ENCODE results near the gene THBS1. TPM values are rescaled to one million over a fixed set of nuclear protein-coding genes. Genes with fewer than 3 reads are reported as not detected.

THBS1 gene
- total and polyA plus RNA-seq, 2 donors from 2014 or later = 26.4 to 377 TPM

DNA sequence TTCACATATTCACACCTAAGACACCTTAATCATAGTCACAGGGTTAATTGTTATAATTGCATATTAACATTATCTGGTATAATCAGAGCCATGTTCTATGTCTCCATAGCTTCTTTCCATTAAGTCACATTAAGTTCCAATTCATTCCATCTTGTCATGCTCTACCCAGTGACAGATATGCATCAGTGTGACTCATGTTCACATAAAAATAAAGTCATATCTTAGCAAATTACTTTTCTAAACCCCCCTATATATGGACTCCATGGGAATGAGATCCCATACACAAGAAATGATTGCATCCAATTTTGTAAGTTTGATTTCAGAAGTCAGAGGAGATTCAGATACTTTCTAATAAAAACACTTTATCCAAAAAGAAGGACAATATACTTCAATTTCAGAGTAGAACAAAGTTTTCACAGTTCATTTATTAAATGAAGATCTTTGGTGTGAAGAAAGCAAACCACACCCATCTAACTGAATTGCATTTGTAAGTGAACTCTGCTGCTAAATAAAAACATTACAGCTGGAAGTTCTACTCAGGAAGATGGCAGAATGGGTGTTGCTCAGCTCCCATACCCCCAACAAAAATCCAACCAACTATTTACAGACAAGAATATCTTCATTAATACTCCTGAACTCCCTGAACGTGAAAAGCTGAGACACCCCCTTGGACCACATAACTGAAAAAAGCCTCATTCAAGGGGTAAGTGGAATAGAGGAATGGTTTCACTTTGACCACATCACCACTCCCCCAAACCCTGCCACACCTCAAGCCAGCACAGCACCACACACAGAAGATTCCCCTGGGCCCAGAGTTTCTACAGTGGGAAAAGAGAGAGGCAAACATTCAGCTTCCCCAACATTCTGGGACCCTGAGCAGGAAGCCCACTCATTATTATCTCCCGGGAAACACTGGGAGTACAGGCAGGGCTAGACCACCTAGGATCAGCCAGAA is 27.6 kb downstream of the THBS1 start:
- no peak for TF ChIP-seq CTCF (IDR thresholded peaks at IDR 0.05; ENCODE audit: borderline replicate concordance, extremely low read depth, insufficient read depth)
- no peak overlapping the region for H3K27ac ChIP-seq (ENCODE audit: low read depth in 2 of 2, low read length in 2 of 2)
- peaks cover 0 to 10% (median 3%) of the 10 kb centered on the region in 3 donors for H3K9me3 ChIP-seq (ENCODE audit: control insufficient read depth in 2 of 3, insufficient read depth in 1 of 3, low read length in 3 of 3)
- H3K27me3 ChIP-seq (ENCODE audit: control insufficient read depth, insufficient read depth, low read length) = no peaks in the 10 kb centered on the region
- DNase-seq (no peak), FAIRE-seq (no peak)
- no peaks in the 10 kb centered on the region for H3K4me1 ChIP-seq (ENCODE audit: control insufficient read depth in 2 of 3, insufficient read depth in 2 of 3, low read depth in 1 of 3, low read length in 3 of 3)
- intact Hi-C loops (cut with DNase I) = no loop called here
- no peaks in the 10 kb centered on the region for H3K36me3 ChIP-seq (ENCODE audit: control insufficient read depth in 2 of 3, insufficient read depth in 3 of 3, low read length in 3 of 3)
- no peak overlapping the region for H3K4me3 ChIP-seq (ENCODE audit: low read length in 3 of 3)
- no peak overlapping the region for H3K9ac ChIP-seq (ENCODE audit: low read length in 3 of 3)

DNA sequence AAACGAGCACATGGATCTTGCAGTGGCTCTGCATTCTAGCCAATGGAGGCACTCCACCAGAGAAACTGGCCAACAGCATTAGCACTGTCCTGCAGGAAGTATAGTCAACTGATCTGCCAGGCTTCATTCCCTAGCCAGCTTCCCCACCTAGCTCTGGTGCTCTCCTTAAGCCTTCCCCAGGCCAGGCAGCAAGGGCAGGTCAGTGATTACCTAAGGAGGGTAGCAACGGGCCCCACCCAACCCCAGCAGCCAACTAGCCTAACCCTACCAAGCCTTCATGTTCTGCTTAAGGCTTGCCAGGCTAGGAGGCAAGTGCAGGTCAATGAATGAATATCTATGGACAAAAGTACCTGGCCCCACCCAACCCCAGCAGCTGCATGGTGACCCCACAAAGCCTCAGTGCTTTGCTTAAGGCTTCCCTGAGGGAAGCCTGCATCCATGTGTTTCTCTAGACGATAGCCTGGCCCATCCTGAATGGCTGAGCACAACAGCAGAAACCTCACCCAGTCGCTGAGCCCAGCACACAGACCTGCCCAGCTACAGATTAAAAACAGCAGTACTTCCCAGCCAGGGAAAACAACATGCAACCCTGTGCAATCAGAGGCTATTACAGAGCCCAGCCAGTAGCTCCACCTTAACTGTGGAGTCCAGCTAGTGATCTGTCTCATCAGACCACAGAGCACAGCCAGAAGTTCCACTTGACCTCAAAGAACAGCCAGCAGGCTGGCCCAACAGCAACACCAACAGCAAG is 28.5 kb downstream of the THBS1 start:
- no peak for TF ChIP-seq CTCF (IDR thresholded peaks at IDR 0.05; ENCODE audit: borderline replicate concordance, extremely low read depth, insufficient read depth)
- no peak for FAIRE-seq
- H3K4me3 ChIP-seq (ENCODE audit: low read length in 3 of 3) = no peak overlapping the region
- H3K27me3 ChIP-seq (ENCODE audit: control insufficient read depth, insufficient read depth, low read length) = no peaks in the 10 kb centered on the region
- H3K9me3 ChIP-seq (ENCODE audit: control insufficient read depth in 2 of 3, insufficient read depth in 1 of 3, low read length in 3 of 3) = peaks cover 0 to 10% (median 3%) of the 10 kb centered on the region in 3 donors
- no peaks in the 10 kb centered on the region for H3K4me1 ChIP-seq (ENCODE audit: control insufficient read depth in 2 of 3, insufficient read depth in 2 of 3, low read depth in 1 of 3, low read length in 3 of 3)
- DNase-seq = no peak
- no peak overlapping the region for H3K27ac ChIP-seq (ENCODE audit: low read depth in 2 of 2, low read length in 2 of 2)
- intact Hi-C loops (cut with DNase I) = no loop called here
- H3K9ac ChIP-seq (ENCODE audit: low read length in 3 of 3) = no peak overlapping the region
- no peaks in the 10 kb centered on the region for H3K36me3 ChIP-seq (ENCODE audit: control insufficient read depth in 2 of 3, insufficient read depth in 3 of 3, low read length in 3 of 3)

GRCh38 chr15:39610665-39611064 is 29.8 kb downstream of the THBS1 start:
- Histone ChIP-seq H3K27me3 (ENCODE audit: control insufficient read depth, insufficient read depth, low read length) (no peaks in the 10 kb centered on the region), H3K9me3 (ENCODE audit: control insufficient read depth in 2 of 3, insufficient read depth in 1 of 3, low read length in 3 of 3) (peaks cover 0 to 13% (median 3%) of the 10 kb centered on the region in 3 donors), H3K4me3 (ENCODE audit: low read length in 3 of 3) (no peak overlapping the region), H3K4me1 (ENCODE audit: control insufficient read depth in 2 of 3, insufficient read depth in 2 of 3, low read depth in 1 of 3, low read length in 3 of 3) (no peaks in the 10 kb centered on the region), H3K27ac (ENCODE audit: low read depth in 2 of 2, low read length in 2 of 2) (no peak overlapping the region), H3K36me3 (ENCODE audit: control insufficient read depth in 2 of 3, insufficient read depth in 3 of 3, low read length in 3 of 3) (no peaks in the 10 kb centered on the region), H3K9ac (ENCODE audit: low read length in 3 of 3) (no peak overlapping the region)
- no peak for TF ChIP-seq CTCF (IDR thresholded peaks at IDR 0.05; ENCODE audit: borderline replicate concordance, extremely low read depth, insufficient read depth)
- no peak for DNase-seq
- FAIRE-seq = no peak
- intact Hi-C loops (cut with DNase I) = no loop called here

Measured in kidney (tissue), 14 donors.